SU-DHL-6 (cell line): ENCODE results near the gene TCAIM.

Experiments used
- H2AFZ ChIP-seq: fragments of 200-600 bp; sonication (generic); 2 replicates; pipeline ENCODE4 v1.6.1; 2014; ENCODE audit warnings: low read depth, mild to moderate bottlenecking, moderate library complexity, mixed read lengths, antibody characterized with exemption, low read length; ENCODE audit not compliant: severe bottlenecking
- H3F3A ChIP-seq: fragments of 200-600 bp; shearing (Covaris generic); 2 replicates; pipeline ENCODE4 v1.6.0; 2016; ENCODE audit warnings: antibody characterized with exemption, mild to moderate bottlenecking; ENCODE audit not compliant: insufficient read depth
- H3K27ac ChIP-seq: fragments of 200-600 bp; sonication (generic); 2 replicates; pipeline ENCODE4 v1.5.1; 2016; ENCODE audit warnings: low read depth, mild to moderate bottlenecking, low read length, moderate library complexity, mixed read lengths
- H3K27me3 ChIP-seq: fragments of 200-600 bp; sonication (generic), shearing (Covaris generic); 2 replicates; pipeline ENCODE4 v1.6.0; 2014; ENCODE audit warnings: mild to moderate bottlenecking, low read length
- H3K36me3 ChIP-seq: fragments of 200-600 bp; sonication (generic); 2 replicates; pipeline ENCODE4 v1.6.1; 2014; ENCODE audit warnings: mild to moderate bottlenecking, low read length, mixed read lengths
- H3K4me2 ChIP-seq: fragments of 300-600, 200-600 bp; shearing (Covaris generic), sonication (generic); 2 replicates; pipeline ENCODE4 v1.6.0; 2014; ENCODE audit warnings: low read length, low read depth, mild to moderate bottlenecking; ENCODE audit not compliant: poor library complexity, severe bottlenecking
- H3K4me3 ChIP-seq: fragments of 200-600 bp; sonication (generic); 2 replicates; pipeline ENCODE4 v1.5.1; 2014; ENCODE audit warnings: antibody characterized with exemption, low read length, mild to moderate bottlenecking, mixed read lengths; ENCODE audit not compliant: insufficient read depth, poor library complexity, severe bottlenecking
- H3K79me2 ChIP-seq: fragments of 200-600 bp; sonication (generic); 2 replicates; pipeline ENCODE4 v1.6.1; 2014; ENCODE audit warnings: mild to moderate bottlenecking, low read length, moderate library complexity; ENCODE audit not compliant: insufficient read depth
- H3K9ac ChIP-seq: fragments of 200-600 bp; sonication (generic); 2 replicates; pipeline ENCODE4 v1.7.0; 2014; ENCODE audit warnings: mild to moderate bottlenecking, low read length
- H3K9me2 ChIP-seq: fragments of 200-600 bp; sonication (generic); replicated peaks from 2 replicates; pipeline ENCODE4 v1.6.1; 2014; ENCODE audit warnings: low read length; ENCODE audit not compliant: insufficient read depth
- H3K9me3 ChIP-seq: fragments of 200-600 bp; sonication (generic); 2 replicates; pipeline ENCODE4 v1.6.1; 2014; ENCODE audit warnings: low read length, mixed read lengths; ENCODE audit not compliant: insufficient read depth
- H4K20me1 ChIP-seq: fragments of 200-600 bp; sonication (generic); 2 replicates; pipeline ENCODE4 v1.6.1; 2014; ENCODE audit warnings: low read depth, mild to moderate bottlenecking, antibody characterized with exemption, low read length, moderate library complexity, mixed read lengths
- EZH2phosphoT487 ChIP-seq: fragments of 200-600 bp; sonication (generic), shearing (Covaris generic); conservative IDR thresholded peaks from 2 replicates; pipeline ENCODE4 v1.6.1; 2018; ENCODE audit warnings: mild to moderate bottlenecking, antibody characterized with exemption, low read length, moderate library complexity, mixed read lengths
- TF ChIP-seq, protein P1 (sequence below): fragments of 200-600 bp; sonication (generic); IDR thresholded peaks from one replicate; pipeline ENCODE4 v1.5.1; 2017; ENCODE audit warnings: antibody characterized with exemption, mild to moderate bottlenecking, low read length, moderate library complexity; ENCODE audit not compliant: insufficient read depth, poor library complexity, severe bottlenecking

TCAIM gene

DNA sequence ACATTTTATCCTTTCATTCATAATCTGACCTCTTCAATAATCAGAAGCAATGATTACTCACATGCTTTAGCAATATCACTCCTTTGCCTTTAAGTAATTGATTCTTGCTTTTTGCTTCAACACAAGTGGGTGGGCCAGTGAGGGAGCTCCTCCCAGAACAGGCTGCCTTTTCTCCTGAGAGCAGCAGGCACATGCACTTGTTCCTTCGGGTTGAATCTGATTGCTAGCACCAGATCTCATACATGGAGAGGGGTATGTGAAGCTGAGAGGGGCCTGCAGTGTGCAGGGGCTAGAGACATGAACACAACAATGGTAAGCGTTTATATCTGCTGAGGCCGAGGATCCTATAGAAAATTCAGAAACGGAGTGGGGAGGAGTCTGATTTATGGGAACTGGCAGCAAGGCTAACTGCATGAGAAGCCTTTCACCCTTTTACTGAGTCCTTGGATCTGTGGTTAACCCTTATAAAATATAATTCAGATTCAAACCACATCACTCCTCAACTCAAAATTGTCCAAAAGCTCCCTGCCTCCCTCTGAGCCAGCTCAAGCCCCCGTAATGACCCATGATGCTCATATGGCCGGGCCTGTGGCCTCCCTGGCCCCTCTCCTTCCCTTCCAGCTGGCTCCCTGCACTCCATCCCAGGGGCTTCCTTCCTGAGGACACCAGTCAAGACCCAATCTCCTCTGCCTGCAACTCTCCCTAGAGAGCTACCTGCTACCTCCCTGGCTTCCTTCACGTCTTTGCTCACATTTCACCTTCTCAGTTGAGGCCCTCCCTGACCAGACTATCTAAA lies 106.5 kb downstream of the TCAIM start:
- no peak for TF ChIP-seq EZH2phosphoT487
- Histone ChIP-seq H3K79me2 (no peaks in the 10 kb centered on the region), H3K27me3 (no peaks in the 10 kb centered on the region), H3K9me2 (no peaks in the 10 kb centered on the region), H3K27ac (no peak overlapping the region), H3K9ac (no peak overlapping the region), H3F3A (peaks cover 2% of the 10 kb centered on the region; the same call in 1 of the 2 replicates), H4K20me1 (no peaks in the 10 kb centered on the region), H2AFZ (no peak overlapping the region), H3K9me3 (no peaks in the 10 kb centered on the region), H3K4me2 (no peak overlapping the region), H3K36me3 (peaks cover 7% of the 10 kb centered on the region; the same call in 1 of the 2 replicates), H3K4me3 (no peak overlapping the region)

DNA sequence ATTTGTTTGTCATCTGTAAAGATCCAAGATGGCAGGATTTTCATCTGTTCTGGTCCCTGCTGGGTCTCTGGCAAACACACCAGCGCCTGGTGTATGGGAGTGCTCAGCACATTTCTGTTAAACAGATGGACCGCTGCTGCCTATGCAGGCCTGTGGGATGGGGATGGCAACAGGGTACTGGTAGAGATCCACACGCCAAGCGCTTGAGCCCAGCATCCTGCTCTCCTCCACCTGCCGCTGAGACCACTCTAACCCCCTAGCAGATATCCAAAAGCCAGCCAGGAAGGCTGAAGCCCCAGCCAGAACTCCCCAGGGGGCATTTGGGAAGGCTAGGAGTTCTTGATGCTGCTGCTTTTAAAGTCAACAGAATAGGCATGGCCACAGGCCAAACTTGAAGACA lies 107.2 kb downstream of the TCAIM start:
- Histone ChIP-seq H3K27me3 (no peaks in the 10 kb centered on the region), H2AFZ (no peak overlapping the region), H3K79me2 (no peaks in the 10 kb centered on the region), H4K20me1 (no peaks in the 10 kb centered on the region), H3K9ac (no peak overlapping the region), H3K9me3 (no peaks in the 10 kb centered on the region), H3K4me3 (no peak overlapping the region), H3K9me2 (no peaks in the 10 kb centered on the region), H3K4me2 (no peak overlapping the region), H3K27ac (no peak overlapping the region), H3F3A (no peaks in the 10 kb centered on the region), H3K36me3 (peaks cover 7% of the 10 kb centered on the region; the same call in 1 of the 2 replicates)
- TF ChIP-seq EZH2phosphoT487 = no peak
- TF ChIP-seq, protein P1, sequence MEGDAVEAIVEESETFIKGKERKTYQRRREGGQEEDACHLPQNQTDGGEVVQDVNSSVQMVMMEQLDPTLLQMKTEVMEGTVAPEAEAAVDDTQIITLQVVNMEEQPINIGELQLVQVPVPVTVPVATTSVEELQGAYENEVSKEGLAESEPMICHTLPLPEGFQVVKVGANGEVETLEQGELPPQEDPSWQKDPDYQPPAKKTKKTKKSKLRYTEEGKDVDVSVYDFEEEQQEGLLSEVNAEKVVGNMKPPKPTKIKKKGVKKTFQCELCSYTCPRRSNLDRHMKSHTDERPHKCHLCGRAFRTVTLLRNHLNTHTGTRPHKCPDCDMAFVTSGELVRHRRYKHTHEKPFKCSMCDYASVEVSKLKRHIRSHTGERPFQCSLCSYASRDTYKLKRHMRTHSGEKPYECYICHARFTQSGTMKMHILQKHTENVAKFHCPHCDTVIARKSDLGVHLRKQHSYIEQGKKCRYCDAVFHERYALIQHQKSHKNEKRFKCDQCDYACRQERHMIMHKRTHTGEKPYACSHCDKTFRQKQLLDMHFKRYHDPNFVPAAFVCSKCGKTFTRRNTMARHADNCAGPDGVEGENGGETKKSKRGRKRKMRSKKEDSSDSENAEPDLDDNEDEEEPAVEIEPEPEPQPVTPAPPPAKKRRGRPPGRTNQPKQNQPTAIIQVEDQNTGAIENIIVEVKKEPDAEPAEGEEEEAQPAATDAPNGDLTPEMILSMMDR = no peak

DNA sequence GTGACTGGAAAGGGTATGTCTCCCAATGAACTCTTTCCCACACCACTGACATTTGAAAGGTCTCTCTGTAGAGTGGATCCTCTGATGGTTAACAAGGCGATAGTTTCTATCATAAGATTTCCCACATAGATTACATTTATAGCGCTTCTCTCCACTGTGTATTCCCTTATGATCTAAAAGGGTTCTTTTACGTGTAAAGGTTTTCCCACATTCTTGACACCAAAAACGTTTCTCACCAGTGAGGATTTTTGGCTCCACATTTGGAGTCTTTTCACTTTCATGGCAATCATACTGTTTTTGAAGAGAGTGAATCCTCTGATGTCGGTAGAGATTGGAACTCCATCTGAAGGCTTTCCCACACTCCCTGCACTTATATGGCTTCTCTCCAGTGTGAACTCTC lies 108.4 kb downstream of the TCAIM start:
- Histone ChIP-seq H3K4me2 (no peak overlapping the region), H3K27me3 (no peaks in the 10 kb centered on the region), H3K36me3 (peaks cover 7% of the 10 kb centered on the region; the same call in 1 of the 2 replicates), H3F3A (no peaks in the 10 kb centered on the region), H3K27ac (no peak overlapping the region), H3K4me3 (no peak overlapping the region), H2AFZ (no peak overlapping the region), H4K20me1 (no peaks in the 10 kb centered on the region), H3K9me3 (no peaks in the 10 kb centered on the region), H3K79me2 (no peaks in the 10 kb centered on the region), H3K9ac (no peak overlapping the region), H3K9me2 (no peaks in the 10 kb centered on the region)
- TF ChIP-seq, protein P1 = no peak
- no peak for TF ChIP-seq EZH2phosphoT487

DNA sequence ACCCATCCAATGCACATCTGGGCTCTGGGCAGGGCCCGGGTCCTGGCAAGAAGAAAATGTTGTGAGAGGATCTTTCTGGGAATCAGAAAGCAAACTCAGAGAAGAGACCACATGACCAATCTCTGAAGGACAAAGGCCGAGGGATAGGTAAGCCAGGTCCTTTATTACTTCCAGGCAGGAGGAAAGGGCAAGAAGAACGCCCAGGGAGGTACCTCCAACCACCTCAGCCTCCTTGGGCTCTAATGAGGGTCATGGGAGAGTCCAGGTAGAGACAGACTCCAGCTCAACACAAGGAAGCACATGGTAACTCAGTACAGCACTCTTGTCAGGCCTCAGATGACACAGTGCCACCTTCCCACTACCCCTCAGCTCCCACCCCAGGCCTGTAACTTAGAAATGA lies 112.9 kb downstream of the TCAIM start:
- Histone ChIP-seq H3K27ac (no peak overlapping the region), H3K9me3 (no peaks in the 10 kb centered on the region), H3K9ac (no peak overlapping the region), H3K4me2 (no peak overlapping the region), H3F3A (no peaks in the 10 kb centered on the region), H3K27me3 (no peaks in the 10 kb centered on the region), H3K4me3 (no peak overlapping the region), H3K79me2 (no peaks in the 10 kb centered on the region), H3K36me3 (peaks cover 7% of the 10 kb centered on the region; the same call in 1 of the 2 replicates), H3K9me2 (no peaks in the 10 kb centered on the region), H4K20me1 (no peaks in the 10 kb centered on the region), H2AFZ (no peak overlapping the region)
- TF ChIP-seq, protein P1 = no peak
- no peak for TF ChIP-seq EZH2phosphoT487
